ENCODE measurements around the gene ATP1A3. TPM values are rescaled to one million over a fixed set of nuclear protein-coding genes. Genes with fewer than 3 reads are reported as not detected.
A peak's percentile ranks its signal among the peaks of the same experiment; 100 is the strongest.

ATP1A3 gene
- total RNA-seq, 1 donor from 2014 or later, result not detected

DNA sequence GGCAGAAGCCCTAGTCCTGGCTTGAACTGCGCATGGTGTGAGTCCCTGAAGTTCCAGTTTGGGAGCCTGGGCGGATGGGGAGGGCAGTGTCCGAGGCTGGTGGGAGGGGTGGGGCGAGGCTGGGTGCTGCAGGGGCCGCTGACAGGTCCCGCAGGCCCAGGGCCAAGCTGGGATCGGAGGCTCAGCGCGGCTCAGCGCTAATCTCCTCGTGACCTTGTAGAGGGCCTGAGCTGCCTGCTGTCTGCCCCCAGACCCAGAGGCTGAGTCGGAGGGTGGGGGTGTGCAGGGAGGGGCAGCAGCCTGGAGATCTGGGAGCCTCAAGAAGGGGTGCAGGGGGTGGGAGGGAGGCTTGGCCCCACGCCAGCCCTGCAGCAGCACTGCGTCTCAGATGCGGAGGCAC lies 3.0 kb downstream of the ATP1A3 start:
- no peak for FAIRE-seq
- TF ChIP-seq, protein P1, sequence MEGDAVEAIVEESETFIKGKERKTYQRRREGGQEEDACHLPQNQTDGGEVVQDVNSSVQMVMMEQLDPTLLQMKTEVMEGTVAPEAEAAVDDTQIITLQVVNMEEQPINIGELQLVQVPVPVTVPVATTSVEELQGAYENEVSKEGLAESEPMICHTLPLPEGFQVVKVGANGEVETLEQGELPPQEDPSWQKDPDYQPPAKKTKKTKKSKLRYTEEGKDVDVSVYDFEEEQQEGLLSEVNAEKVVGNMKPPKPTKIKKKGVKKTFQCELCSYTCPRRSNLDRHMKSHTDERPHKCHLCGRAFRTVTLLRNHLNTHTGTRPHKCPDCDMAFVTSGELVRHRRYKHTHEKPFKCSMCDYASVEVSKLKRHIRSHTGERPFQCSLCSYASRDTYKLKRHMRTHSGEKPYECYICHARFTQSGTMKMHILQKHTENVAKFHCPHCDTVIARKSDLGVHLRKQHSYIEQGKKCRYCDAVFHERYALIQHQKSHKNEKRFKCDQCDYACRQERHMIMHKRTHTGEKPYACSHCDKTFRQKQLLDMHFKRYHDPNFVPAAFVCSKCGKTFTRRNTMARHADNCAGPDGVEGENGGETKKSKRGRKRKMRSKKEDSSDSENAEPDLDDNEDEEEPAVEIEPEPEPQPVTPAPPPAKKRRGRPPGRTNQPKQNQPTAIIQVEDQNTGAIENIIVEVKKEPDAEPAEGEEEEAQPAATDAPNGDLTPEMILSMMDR (IDR thresholded peaks at IDR 0.05; ENCODE audit: insufficient read depth, low read length, severe bottlenecking), result no peak

DNA sequence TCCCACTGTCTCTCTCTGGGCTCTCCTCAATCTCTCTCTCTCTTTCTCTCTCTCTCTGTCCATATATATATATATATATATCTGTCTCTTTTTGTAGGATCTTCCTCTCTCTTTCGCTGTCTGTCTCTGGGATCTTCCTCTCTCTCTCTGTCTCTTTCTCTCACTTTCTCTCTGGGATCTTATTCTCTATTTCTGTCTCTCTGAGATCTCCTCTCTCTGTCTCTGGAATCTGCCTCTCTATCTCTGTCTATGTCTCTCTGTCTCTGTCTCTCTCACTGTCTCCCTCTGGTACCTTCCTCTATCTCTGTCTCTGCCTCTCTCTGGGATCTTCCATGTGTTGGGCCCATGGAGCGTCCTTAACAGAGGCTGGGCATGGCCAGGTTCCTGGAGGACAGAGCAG lies 3.4 kb downstream of the ATP1A3 start:
- Histone ChIP-seq H3K27me3 (ENCODE audit: control insufficient read depth, insufficient read depth, low read length) (peaks cover 16% of the 10 kb centered on the region), H3K36me3 (ENCODE audit: control insufficient read depth, insufficient read depth, low read length) (no peaks in the 10 kb centered on the region), H3K4me3 (ENCODE audit: low read depth, low read length) (no peak overlapping the region)
- no peak for DNase-seq (ENCODE audit: low read depth)
- no peak for FAIRE-seq
- TF ChIP-seq, protein P1 (IDR thresholded peaks at IDR 0.05; ENCODE audit: insufficient read depth, low read length, severe bottlenecking), result no peak

More for the DNA sequence above, 3.0 kb downstream of the ATP1A3 start:
- Histone ChIP-seq H3K4me3 (ENCODE audit: low read depth, low read length) (no peak overlapping the region), H3K36me3 (ENCODE audit: control insufficient read depth, insufficient read depth, low read length) (no peaks in the 10 kb centered on the region), H3K27me3 (ENCODE audit: control insufficient read depth, insufficient read depth, low read length) (peaks cover 16% of the 10 kb centered on the region)
- DNase-seq (ENCODE audit: low read depth), result no peak

DNA sequence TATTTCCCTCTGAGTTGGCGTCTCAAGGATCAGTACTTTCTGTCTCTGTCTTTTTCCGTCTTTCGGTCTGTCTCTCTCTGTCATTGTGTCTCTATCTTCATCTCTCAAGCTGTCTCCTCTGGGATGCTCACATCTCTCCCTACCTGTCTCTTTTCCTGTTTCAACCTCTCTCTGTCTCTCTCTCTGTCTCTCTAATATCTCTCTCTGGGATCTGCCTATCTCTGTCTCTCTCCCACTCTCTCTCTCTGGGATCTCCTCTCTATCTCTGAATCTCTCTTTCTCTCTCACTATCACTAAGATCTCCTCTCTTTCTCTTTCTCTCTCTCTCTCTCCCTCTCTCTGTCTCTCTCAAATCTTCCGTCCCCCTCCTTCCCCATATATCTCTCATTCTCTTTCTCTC lies 4.0 kb downstream of the ATP1A3 start:
- TF ChIP-seq, protein P1 (IDR thresholded peaks at IDR 0.05; ENCODE audit: insufficient read depth, low read length, severe bottlenecking), result no peak
- H3K4me3 ChIP-seq (ENCODE audit: low read depth, low read length), result no peak overlapping the region

DNA sequence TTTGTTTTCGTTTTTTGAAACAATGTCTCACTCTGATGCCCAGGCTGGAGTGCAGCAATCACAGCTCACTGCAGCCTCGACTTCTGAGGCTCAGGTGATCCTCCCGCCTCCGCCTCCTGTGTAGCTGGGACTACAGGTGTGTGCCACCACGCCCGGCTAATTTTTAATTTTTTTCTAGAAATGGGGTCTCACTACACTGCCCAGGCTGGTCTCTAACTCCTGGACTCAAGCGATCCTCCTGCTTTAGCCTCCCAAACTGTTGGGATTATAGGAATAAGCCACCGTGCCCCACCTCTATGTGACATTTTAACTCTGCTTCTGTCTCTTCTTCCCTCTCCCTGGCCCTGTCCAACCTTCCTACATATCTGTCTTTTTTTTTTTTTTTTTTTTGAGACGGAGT lies 5.1 kb downstream of the ATP1A3 start:
- no peak overlapping the region for H3K4me3 ChIP-seq (ENCODE audit: low read depth, low read length)
- H3K27me3 ChIP-seq (ENCODE audit: control insufficient read depth, insufficient read depth, low read length), result peaks cover 16% of the 10 kb centered on the region
- FAIRE-seq (no peak), DNase-seq (ENCODE audit: low read depth) (no peak)
- H3K36me3 ChIP-seq (ENCODE audit: control insufficient read depth, insufficient read depth, low read length), result no peaks in the 10 kb centered on the region
- TF ChIP-seq, protein P1 (IDR thresholded peaks at IDR 0.05; ENCODE audit: insufficient read depth, low read length, severe bottlenecking), result no peak

More for the DNA sequence above, 4.0 kb downstream of the ATP1A3 start:
- peaks cover 16% of the 10 kb centered on the region for H3K27me3 ChIP-seq (ENCODE audit: control insufficient read depth, insufficient read depth, low read length)
- FAIRE-seq (no peak), DNase-seq (ENCODE audit: low read depth) (no peak)
- no peaks in the 10 kb centered on the region for H3K36me3 ChIP-seq (ENCODE audit: control insufficient read depth, insufficient read depth, low read length)

DNA sequence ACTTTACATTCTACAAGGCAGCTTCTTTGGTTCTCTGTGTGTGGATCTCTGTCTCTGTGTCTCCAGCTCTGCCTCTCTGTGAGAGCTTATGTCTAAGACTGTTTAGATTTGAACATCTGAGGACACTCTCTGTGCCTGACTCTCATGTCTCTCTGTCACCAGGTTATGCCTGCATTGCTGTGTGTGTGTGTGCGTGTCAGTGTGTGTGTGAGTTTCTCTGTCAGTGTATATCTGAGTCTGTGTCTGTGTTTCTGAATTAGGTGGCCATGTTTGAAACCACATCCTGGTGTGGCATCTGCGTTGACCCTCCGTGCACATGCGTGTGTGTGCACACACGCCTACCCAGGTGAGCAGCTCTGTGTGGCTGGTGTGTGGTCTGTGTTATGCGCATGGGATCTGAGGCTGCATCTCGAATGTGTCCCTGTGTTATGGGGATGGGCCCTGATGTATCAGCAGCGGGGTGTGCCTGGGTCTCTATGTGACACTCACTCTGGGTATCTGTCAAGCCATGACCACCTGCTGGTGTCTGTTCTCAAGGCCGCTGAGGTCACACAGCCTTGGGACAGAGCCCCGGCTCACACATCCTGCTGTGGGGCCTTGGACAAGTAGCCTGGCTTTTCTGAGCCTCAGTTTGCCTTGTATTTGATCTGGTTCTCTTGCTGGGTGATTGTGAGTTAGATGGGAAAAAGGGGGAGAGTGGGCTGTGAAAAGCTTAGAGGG lies 6.7 kb downstream of the ATP1A3 start:
- TF ChIP-seq, protein P1 (IDR thresholded peaks at IDR 0.05; ENCODE audit: insufficient read depth, low read length, severe bottlenecking), result no peak
- Histone ChIP-seq H3K27me3 (ENCODE audit: control insufficient read depth, insufficient read depth, low read length) (peaks cover 5% of the 10 kb centered on the region), H3K36me3 (ENCODE audit: control insufficient read depth, insufficient read depth, low read length) (no peaks in the 10 kb centered on the region), H3K4me3 (ENCODE audit: low read depth, low read length) (no peak overlapping the region)
- FAIRE-seq, result peak; percentile 94
- no peak for DNase-seq (ENCODE audit: low read depth)

DNA sequence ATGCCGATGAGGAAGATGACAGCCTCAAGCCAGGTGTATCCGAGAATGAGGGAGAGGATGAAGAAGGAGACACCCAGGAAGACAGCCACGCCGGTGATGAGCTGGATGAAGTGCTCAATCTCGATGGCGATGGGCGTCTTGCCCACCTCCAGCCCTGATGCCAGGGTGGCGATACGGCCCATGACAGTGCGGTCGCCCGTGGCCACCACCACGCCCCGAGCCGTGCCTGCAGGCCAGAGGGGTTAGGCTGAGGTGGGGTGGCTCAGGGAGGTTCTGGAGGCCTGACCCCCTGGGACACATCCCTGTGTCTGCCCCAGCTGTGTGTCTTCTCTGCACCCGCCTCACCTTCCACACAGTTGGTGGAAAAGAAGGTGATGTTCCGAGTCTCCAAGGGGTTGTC lies 9.1 kb downstream of the ATP1A3 start:
- FAIRE-seq, result no peak
- TF ChIP-seq, protein P1 (IDR thresholded peaks at IDR 0.05; ENCODE audit: insufficient read depth, low read length, severe bottlenecking), result no peak
- H3K27me3 ChIP-seq (ENCODE audit: control insufficient read depth, insufficient read depth, low read length), result peaks cover 5% of the 10 kb centered on the region
- no peak overlapping the region for H3K4me3 ChIP-seq (ENCODE audit: low read depth, low read length)
- no peaks in the 10 kb centered on the region for H3K36me3 ChIP-seq (ENCODE audit: control insufficient read depth, insufficient read depth, low read length)
- no peak for DNase-seq (ENCODE audit: low read depth)

Data from bronchial epithelial cell (primary cell).